ENCODE data around the gene PRKRIP1.
A peak's percentile ranks its signal among the peaks of the same experiment; 100 is the strongest.
"Not testable (repeated sequence)": the region's sequence is repeated elsewhere in the genome, so short reads cannot be mapped to it uniquely, and the experiment has no call there.

PRKRIP1 gene

DNA sequence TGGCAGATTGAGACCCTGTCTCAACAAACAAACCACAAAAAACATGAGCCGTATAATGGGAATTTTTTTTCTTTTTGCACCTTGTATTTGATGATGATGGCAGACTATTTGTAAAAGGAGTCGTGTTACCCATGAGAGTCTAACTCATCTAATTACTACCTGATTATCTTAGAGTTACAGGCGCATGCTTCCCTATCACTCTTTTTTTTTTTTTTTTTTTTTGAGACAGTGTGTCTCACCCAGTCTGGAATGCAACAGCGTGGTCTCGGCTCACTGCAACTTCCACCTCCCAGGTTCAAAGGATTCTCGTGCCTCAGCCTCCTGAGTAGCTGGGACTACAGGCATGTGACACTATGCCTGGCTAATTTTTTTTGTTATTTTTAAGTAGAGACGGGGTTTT lies 30.8 kb upstream of the PRKRIP1 start:
- H3K9ac ChIP-seq (ENCODE audit: low read length); H4K20me1 ChIP-seq (ENCODE audit: insufficient read depth, low read length); H3K27me3 ChIP-seq (ENCODE audit: insufficient read depth, low read length); H3K27ac ChIP-seq (ENCODE audit: low read depth, low read length, poor library complexity, severe bottlenecking); H3K4me1 ChIP-seq (ENCODE audit: insufficient read depth, low read length, severe bottlenecking); H2AFZ ChIP-seq (ENCODE audit: low read length); H3K9me2 ChIP-seq (ENCODE audit: low read depth, low read length); H3K9me3 ChIP-seq (ENCODE audit: low read length); H3F3A ChIP-seq (ENCODE audit: insufficient read depth, low read length): not testable (repeated sequence)
- peaks cover 39% of the 10 kb centered on the region for H3K79me2 ChIP-seq (ENCODE audit: insufficient read depth, low read length)
- peaks cover 37% of the 10 kb centered on the region for H3K36me3 ChIP-seq (ENCODE audit: insufficient read depth, low read length)
- H3K4me3 ChIP-seq (ENCODE audit: low read depth, low read length, poor library complexity, severe bottlenecking) = peak overlapping the region; percentile 67
- peak overlapping the region; percentile 53 for H3K4me2 ChIP-seq (ENCODE audit: low read length)

DNA sequence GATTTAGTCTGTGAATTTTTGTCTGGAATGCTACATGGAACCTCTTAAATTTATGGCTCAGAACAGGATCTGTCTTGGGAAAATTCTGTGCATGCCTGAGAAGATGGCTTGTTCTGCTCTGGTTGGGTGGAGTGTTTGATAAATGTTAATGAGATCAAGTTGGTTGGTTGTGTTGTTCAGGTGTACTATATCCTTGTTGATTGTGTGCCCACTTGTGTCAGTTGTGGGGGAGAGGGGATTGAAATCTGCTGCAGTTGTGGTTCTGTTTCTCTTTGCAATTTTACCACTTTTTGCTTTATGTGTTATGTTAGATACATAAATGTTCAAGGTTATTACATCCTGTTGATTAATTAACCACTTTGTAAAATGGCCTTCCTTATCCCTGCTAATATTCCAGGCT lies 26.1 kb upstream of the PRKRIP1 start:
- H3K9me2 ChIP-seq (ENCODE audit: low read depth, low read length); H3K9ac ChIP-seq (ENCODE audit: low read length); H3K9me3 ChIP-seq (ENCODE audit: low read length); H4K20me1 ChIP-seq (ENCODE audit: insufficient read depth, low read length); H2AFZ ChIP-seq (ENCODE audit: low read length); H3K4me3 ChIP-seq (ENCODE audit: low read depth, low read length, poor library complexity, severe bottlenecking); H3K27me3 ChIP-seq (ENCODE audit: insufficient read depth, low read length); H3K27ac ChIP-seq (ENCODE audit: low read depth, low read length, poor library complexity, severe bottlenecking); H3K4me2 ChIP-seq (ENCODE audit: low read length); H3F3A ChIP-seq (ENCODE audit: insufficient read depth, low read length); H3K4me1 ChIP-seq (ENCODE audit: insufficient read depth, low read length, severe bottlenecking): not testable (repeated sequence)
- Histone ChIP-seq H3K79me2 (ENCODE audit: insufficient read depth, low read length) (peaks cover 47% of the 10 kb centered on the region), H3K36me3 (ENCODE audit: insufficient read depth, low read length) (peaks cover 55% of the 10 kb centered on the region)

DNA sequence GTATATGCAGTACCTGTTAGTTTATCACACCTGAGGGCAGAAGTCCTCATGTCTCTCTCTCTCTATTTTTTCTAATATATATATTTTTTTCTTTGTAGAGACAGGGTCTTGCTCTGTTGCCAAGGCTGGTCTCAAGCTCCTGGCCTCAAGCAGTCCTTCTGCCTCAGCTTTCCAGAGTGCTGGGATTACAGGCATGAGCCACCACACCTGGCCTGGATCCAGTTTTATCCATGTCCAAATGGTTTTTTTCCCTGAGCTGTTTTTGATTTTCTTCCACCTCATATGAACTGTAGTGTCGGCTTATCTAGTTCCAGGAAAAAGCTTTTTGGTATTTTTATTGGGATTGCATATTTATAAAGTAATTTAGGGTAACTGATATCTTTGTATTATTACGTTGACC lies 23.4 kb upstream of the PRKRIP1 start:
- Histone ChIP-seq H3K79me2 (ENCODE audit: insufficient read depth, low read length) (peaks cover 37% of the 10 kb centered on the region), H3K36me3 (ENCODE audit: insufficient read depth, low read length) (peaks cover 62% of the 10 kb centered on the region)
- H3K4me3 ChIP-seq (ENCODE audit: low read depth, low read length, poor library complexity, severe bottlenecking); H3K9ac ChIP-seq (ENCODE audit: low read length); H3F3A ChIP-seq (ENCODE audit: insufficient read depth, low read length); H3K9me3 ChIP-seq (ENCODE audit: low read length); H3K27ac ChIP-seq (ENCODE audit: low read depth, low read length, poor library complexity, severe bottlenecking); H3K9me2 ChIP-seq (ENCODE audit: low read depth, low read length); H3K4me2 ChIP-seq (ENCODE audit: low read length); H3K27me3 ChIP-seq (ENCODE audit: insufficient read depth, low read length); H2AFZ ChIP-seq (ENCODE audit: low read length); H4K20me1 ChIP-seq (ENCODE audit: insufficient read depth, low read length); H3K4me1 ChIP-seq (ENCODE audit: insufficient read depth, low read length, severe bottlenecking): not testable (repeated sequence)

DNA sequence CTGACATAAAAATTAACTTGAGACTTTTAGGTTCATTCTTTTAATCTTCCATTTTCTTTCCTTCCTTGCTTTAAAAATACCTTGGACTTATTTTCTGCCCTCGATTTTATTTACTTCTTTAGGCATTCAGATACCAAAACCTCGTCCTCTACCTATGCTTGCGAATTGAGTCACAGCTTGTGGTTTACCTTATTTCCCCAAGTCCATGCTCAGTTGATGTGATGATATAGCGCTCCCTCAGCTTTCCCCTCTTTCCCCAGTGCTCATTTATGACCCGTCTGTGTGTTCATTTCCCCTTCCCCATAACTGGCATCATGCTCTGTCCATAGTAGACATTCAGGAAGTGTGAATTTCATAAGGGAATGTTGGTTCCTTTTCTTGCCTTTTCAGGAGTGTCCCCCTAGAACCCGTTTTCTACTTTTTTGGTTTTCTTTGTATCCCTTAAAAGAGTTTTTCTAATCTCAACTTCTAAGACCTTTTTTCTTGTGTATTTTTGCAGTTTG lies 19.1 kb upstream of the PRKRIP1 start:
- TF ChIP-seq EZH2 (IDR thresholded peaks at IDR 0.05; ENCODE audit: borderline replicate concordance, low read length) = no peak
- TF ChIP-seq, protein P1, sequence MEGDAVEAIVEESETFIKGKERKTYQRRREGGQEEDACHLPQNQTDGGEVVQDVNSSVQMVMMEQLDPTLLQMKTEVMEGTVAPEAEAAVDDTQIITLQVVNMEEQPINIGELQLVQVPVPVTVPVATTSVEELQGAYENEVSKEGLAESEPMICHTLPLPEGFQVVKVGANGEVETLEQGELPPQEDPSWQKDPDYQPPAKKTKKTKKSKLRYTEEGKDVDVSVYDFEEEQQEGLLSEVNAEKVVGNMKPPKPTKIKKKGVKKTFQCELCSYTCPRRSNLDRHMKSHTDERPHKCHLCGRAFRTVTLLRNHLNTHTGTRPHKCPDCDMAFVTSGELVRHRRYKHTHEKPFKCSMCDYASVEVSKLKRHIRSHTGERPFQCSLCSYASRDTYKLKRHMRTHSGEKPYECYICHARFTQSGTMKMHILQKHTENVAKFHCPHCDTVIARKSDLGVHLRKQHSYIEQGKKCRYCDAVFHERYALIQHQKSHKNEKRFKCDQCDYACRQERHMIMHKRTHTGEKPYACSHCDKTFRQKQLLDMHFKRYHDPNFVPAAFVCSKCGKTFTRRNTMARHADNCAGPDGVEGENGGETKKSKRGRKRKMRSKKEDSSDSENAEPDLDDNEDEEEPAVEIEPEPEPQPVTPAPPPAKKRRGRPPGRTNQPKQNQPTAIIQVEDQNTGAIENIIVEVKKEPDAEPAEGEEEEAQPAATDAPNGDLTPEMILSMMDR (IDR thresholded peaks at IDR 0.05; ENCODE audit: low read length) = no peak
- Histone ChIP-seq H3K4me2 (ENCODE audit: low read length) (no peak overlapping the region), H3F3A (ENCODE audit: insufficient read depth, low read length) (no peaks in the 10 kb centered on the region), H3K27ac (ENCODE audit: low read depth, low read length, poor library complexity, severe bottlenecking) (no peak overlapping the region), H2AFZ (ENCODE audit: low read length) (no peak overlapping the region), H4K20me1 (ENCODE audit: insufficient read depth, low read length) (no peaks in the 10 kb centered on the region), H3K36me3 (ENCODE audit: insufficient read depth, low read length) (peaks cover 77% of the 10 kb centered on the region), H3K4me3 (ENCODE audit: low read depth, low read length, poor library complexity, severe bottlenecking) (no peak overlapping the region), H3K27me3 (ENCODE audit: insufficient read depth, low read length) (no peaks in the 10 kb centered on the region), H3K9me2 (ENCODE audit: low read depth, low read length) (no peaks in the 10 kb centered on the region), H3K9ac (ENCODE audit: low read length) (no peak overlapping the region), H3K4me1 (ENCODE audit: insufficient read depth, low read length, severe bottlenecking) (no peaks in the 10 kb centered on the region), H3K79me2 (ENCODE audit: insufficient read depth, low read length) (peaks cover 13% of the 10 kb centered on the region), H3K9me3 (ENCODE audit: low read length) (no peaks in the 10 kb centered on the region)

DNA sequence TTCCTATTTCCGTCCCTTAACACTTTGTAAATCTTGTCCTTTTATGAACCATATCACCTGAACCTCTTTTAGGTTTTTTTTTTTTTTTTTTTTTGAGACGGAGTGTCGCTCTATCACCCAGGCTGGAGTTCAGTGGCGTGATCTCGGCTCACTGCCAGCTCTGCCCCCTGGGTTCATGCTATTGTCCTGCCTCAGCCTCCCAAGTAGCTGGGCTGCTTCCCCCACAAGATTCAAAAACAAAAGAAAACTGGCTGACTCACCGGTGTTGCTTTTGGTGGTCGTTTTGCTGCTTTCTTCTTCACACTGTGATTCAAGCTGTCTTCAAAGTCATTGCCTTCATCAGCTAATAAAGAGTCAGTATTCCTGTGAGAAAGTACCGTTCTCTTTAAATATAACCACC lies 15.3 kb upstream of the PRKRIP1 start:
- H3K9me2 ChIP-seq (ENCODE audit: low read depth, low read length); H3K9me3 ChIP-seq (ENCODE audit: low read length); H3K27ac ChIP-seq (ENCODE audit: low read depth, low read length, poor library complexity, severe bottlenecking); H3K4me2 ChIP-seq (ENCODE audit: low read length); H3K9ac ChIP-seq (ENCODE audit: low read length); H3K4me3 ChIP-seq (ENCODE audit: low read depth, low read length, poor library complexity, severe bottlenecking); H3F3A ChIP-seq (ENCODE audit: insufficient read depth, low read length); H2AFZ ChIP-seq (ENCODE audit: low read length); H4K20me1 ChIP-seq (ENCODE audit: insufficient read depth, low read length); H3K27me3 ChIP-seq (ENCODE audit: insufficient read depth, low read length); H3K4me1 ChIP-seq (ENCODE audit: insufficient read depth, low read length, severe bottlenecking); H3K79me2 ChIP-seq (ENCODE audit: insufficient read depth, low read length): not testable (repeated sequence)
- peaks cover 96% of the 10 kb centered on the region for H3K36me3 ChIP-seq (ENCODE audit: insufficient read depth, low read length)

DNA sequence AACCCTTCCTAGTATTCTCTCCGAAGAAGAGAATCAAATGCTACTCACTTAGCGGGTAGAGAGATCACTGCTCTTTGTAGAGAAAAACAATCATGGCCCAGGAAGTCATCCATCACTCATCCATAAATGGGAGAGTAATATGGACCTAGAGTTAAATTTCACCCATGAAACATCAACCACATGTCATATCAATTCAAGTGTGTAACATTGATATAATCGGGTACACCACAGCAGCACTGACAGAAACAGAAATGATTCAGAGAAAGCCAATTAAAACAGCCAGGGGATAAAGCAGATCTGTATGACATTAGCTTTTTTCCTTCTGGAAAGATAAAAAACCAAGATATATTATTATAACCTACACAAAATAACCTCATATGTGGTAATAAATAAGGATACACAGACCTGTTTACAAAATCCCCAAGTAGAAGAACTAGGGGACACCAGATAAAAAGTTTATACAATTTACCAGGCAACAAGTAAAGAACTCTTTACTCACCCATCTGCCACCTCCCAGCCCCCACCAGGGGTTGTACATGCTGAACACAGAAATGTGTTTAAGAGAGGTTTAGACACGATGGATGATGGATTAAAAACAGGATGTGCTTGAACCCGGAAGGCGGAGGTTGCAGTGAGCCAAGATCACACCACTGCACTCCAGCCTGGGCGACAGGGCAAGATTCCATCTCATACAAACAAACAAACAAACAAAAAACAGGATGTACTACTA lies 14.3 kb upstream of the PRKRIP1 start:
- H4K20me1 ChIP-seq (ENCODE audit: insufficient read depth, low read length); H2AFZ ChIP-seq (ENCODE audit: low read length); H3K4me1 ChIP-seq (ENCODE audit: insufficient read depth, low read length, severe bottlenecking); H3F3A ChIP-seq (ENCODE audit: insufficient read depth, low read length); H3K27me3 ChIP-seq (ENCODE audit: insufficient read depth, low read length); H3K9me3 ChIP-seq (ENCODE audit: low read length); H3K79me2 ChIP-seq (ENCODE audit: insufficient read depth, low read length); H3K4me2 ChIP-seq (ENCODE audit: low read length); H3K9me2 ChIP-seq (ENCODE audit: low read depth, low read length): not testable (repeated sequence)
- Histone ChIP-seq H3K9ac (ENCODE audit: low read length) (peak overlapping the region; percentile 23; the same call in 1 of the 2 replicates), H3K27ac (ENCODE audit: low read depth, low read length, poor library complexity, severe bottlenecking) (peak overlapping the region; percentile 59), H3K4me3 (ENCODE audit: low read depth, low read length, poor library complexity, severe bottlenecking) (peak overlapping the region; percentile 37), H3K36me3 (ENCODE audit: insufficient read depth, low read length) (peaks cover 97% of the 10 kb centered on the region)
